PFSK-1 (cell line): ENCODE results near the gene PTTG1IP.

Experiments
- POLR2AphosphoS5 ChIP-seq: IDR thresholded peaks from 2 replicates; pipeline ENCODE4 v1.6.1; 2012; ENCODE audit warnings: low read depth, mild to moderate bottlenecking, control low read depth, low read length, moderate library complexity
- SIN3A ChIP-seq: IDR thresholded peaks from 2 replicates; pipeline ENCODE4 v1.6.1; 2012; ENCODE audit warnings: mild to moderate bottlenecking, low read length, moderate library complexity, borderline replicate concordance; ENCODE audit not compliant: insufficient read depth
- TAF1 ChIP-seq: IDR thresholded peaks from 2 replicates; pipeline ENCODE4 v1.6.1; 2012; ENCODE audit warnings: low read length, control low read depth, borderline replicate concordance; ENCODE audit not compliant: insufficient read depth
- TF ChIP-seq, protein P1 (sequence below), 2 experiments: IDR thresholded peaks; 2 replicates each; pipeline versions ENCODE4 v1.6.1 to v1.8.0; 2011 to 2012; ENCODE audit warnings: low read depth in 2 of 2, low read length in 2 of 2, control low read depth in 1 of 2, inconsistent platforms in 1 of 2, mild to moderate bottlenecking in 1 of 2, moderate library complexity in 1 of 2; ENCODE audit not compliant: insufficient read depth in 1 of 2

DNA sequence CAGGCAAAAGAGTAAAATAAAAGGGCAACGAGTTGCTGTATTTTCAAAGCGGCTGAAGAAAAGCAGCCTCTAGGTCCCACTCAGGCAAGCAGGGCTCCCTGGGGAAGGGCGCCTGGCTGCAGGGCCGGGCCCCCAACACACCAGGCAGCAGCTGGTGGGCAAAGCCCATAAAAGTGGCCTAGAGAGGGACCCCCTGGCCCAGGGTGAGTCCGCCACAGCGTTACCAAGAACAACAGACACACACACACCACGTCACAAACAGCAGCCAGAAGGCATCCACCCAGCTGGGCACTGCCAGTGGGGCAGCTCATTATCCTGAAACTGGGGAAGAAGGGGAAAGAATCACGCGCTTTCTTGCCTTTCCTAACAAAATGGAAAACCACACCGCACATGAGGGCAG, 60.3 kb downstream of the PTTG1IP start:
- no peak for TF ChIP-seq POLR2AphosphoS5
- TF ChIP-seq TAF1 = no peak
- TF ChIP-seq SIN3A = no peak
- TF ChIP-seq, protein P1, sequence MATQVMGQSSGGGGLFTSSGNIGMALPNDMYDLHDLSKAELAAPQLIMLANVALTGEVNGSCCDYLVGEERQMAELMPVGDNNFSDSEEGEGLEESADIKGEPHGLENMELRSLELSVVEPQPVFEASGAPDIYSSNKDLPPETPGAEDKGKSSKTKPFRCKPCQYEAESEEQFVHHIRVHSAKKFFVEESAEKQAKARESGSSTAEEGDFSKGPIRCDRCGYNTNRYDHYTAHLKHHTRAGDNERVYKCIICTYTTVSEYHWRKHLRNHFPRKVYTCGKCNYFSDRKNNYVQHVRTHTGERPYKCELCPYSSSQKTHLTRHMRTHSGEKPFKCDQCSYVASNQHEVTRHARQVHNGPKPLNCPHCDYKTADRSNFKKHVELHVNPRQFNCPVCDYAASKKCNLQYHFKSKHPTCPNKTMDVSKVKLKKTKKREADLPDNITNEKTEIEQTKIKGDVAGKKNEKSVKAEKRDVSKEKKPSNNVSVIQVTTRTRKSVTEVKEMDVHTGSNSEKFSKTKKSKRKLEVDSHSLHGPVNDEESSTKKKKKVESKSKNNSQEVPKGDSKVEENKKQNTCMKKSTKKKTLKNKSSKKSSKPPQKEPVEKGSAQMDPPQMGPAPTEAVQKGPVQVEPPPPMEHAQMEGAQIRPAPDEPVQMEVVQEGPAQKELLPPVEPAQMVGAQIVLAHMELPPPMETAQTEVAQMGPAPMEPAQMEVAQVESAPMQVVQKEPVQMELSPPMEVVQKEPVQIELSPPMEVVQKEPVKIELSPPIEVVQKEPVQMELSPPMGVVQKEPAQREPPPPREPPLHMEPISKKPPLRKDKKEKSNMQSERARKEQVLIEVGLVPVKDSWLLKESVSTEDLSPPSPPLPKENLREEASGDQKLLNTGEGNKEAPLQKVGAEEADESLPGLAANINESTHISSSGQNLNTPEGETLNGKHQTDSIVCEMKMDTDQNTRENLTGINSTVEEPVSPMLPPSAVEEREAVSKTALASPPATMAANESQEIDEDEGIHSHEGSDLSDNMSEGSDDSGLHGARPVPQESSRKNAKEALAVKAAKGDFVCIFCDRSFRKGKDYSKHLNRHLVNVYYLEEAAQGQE (IDR thresholded peaks at IDR 0.05; ENCODE audit: insufficient read depth in 1 of 2, low read depth in 2 of 2, low read length in 2 of 2) = no peak
